ENCODE measurements around the gene FBXO15.
A peak's percentile ranks its signal among the peaks of the same experiment; 100 is the strongest.

Gene FBXO15

GRCh38 chr18:74040459-74041332 is 106.9 kb downstream of the FBXO15 start:
- DNase-seq, result peak; percentile 6

GRCh38 chr18:74040008-74040407 is 107.6 kb downstream of the FBXO15 start:
- no peak for DNase-seq

GRCh38 chr18:74029161-74029560 is 118.5 kb downstream of the FBXO15 start:
- DNase-seq, result no peak
